GM15510 (cell line): ENCODE results near the gene ZNF839.

Source experiments
- POLR2A ChIP-seq: IDR thresholded peaks from 3 replicates; pipeline ENCODE4 v1.6.1; 2011; ENCODE audit warnings: borderline replicate concordance; ENCODE audit not compliant: insufficient read length; ENCODE audit errors: extremely low read depth

The ZNF839 gene

GRCh38 chr14:102348376-102348775 lies 28.8 kb downstream of the ZNF839 start:
- TF ChIP-seq POLR2A, result no peak

DNA sequence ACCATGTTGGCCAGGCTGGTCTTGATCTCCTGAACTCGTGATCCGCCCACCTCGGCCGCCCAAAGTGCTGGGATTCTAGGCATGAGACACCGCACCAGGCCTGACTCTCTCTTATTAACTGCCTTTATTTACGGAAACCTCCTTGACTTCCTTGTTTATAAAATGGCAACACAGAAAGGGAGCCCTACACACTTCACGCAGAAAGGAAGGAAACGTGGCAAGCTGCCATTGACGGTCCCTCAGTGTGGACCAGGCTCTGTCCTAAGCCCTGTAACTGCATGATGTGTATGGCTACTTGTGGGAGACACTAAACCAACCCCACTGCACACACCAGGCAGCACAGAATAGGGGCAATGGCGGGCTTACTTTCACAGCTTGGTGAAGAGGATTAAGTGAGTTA lies 31.5 kb downstream of the ZNF839 start:
- TF ChIP-seq POLR2A, result no peak

GRCh38 chr14:102352213-102352612 lies 32.7 kb downstream of the ZNF839 start:
- TF ChIP-seq POLR2A, result no peak

GRCh38 chr14:102353126-102353619 lies 33.6 kb downstream of the ZNF839 start:
- no peak for TF ChIP-seq POLR2A

- TF ChIP-seq POLR2A, result no peak
Measured at GRCh38 chr14:102356280-102356679, 36.7 kb downstream of the ZNF839 start.

DNA sequence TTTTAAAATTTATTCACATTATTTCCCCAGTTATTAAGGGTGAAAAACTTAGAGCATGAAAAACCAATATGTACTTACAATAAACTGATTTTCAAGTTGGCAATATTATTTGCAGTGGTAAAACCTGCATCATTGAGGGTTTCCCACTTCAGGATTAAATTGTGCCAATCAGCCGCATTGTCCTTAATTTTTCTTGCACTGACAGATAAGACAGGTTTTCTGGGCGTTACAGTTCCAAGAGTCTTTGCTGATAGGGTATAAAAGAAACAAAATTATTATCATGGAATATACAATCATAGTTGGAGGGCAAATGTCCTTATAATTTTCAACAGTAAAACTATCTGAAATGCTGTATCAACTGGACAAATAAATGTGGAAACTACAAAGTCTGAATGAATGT lies 39.8 kb downstream of the ZNF839 start:
- no peak for TF ChIP-seq POLR2A

DNA sequence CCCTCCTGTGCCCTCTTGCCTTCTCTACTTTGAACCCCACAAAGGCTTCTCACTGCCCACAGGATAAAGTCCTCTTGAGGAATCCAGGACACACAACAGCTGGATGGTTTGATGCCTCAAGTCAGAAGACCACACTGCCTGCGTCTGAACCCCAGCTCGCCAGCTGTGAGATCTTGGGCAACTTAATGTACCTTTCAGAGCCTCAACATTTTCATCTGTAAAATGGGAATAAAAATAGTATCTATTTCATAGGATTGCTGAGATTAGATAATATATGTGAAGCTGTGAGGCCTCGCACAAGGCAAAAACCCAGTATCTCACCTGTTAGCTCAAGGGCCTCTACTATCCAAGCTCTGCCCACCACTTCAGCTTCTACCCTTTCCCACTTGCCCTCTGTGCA lies 40.8 kb downstream of the ZNF839 start:
- TF ChIP-seq POLR2A, result no peak

GRCh38 chr14:102362084-102362483 lies 42.5 kb downstream of the ZNF839 start:
- no peak for TF ChIP-seq POLR2A

GRCh38 chr14:102362545-102363181 lies 43.1 kb downstream of the ZNF839 start, which contains the start of the genes CINP and TECPR2:
CINP (minus strand) TSS chr14:102362890; CDS start chr14:102362851, 39 bp downstream.
TECPR2 (plus strand) TSS chr14:102362941; CDS start chr14:102376722, 13,781 bp downstream.
- TF ChIP-seq POLR2A, result peak; percentile 80

DNA sequence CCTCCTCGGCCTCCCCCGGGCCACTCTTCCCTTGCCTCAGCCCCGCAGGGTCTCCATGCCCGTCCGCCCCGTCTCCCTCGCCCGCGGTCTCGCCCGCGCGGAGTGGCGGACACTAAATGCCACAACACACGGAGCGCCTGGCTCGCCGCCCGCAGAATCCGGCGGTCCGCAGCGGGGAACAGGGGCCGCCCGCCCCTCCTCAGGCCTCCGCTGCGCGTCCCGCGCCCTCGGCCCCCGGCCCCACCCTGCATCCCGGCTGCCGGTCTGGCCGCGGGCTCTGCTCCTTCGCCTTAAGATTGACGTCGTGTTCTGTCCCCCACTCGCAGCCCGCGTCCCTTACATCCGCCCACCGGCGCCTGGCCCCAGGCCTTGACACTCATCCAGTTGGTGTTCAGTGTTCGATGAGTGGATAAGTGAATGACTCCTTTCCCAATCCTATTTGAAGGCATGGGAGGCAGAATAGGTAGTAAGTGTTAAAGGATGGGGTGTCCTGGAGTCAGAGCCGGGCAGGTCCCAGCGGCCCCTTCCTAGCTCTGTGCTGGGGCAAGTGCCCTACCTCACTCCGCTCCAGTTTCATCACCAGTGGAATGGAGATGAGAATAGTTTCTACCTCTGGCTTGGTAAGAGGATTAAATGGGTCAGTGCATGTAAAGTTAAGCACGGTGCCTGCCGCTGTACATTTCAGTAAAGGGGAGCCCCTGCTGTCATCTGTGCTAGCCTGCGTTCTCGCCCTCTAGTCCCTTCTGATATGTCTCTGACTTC lies 43.8 kb downstream of the ZNF839 start:
- TF ChIP-seq POLR2A, result no peak

- no peak for TF ChIP-seq POLR2A
Measured at GRCh38 chr14:102370305-102370809, 50.8 kb downstream of the ZNF839 start.

- no peak for TF ChIP-seq POLR2A
Measured at GRCh38 chr14:102371361-102371760, 51.8 kb downstream of the ZNF839 start.

DNA sequence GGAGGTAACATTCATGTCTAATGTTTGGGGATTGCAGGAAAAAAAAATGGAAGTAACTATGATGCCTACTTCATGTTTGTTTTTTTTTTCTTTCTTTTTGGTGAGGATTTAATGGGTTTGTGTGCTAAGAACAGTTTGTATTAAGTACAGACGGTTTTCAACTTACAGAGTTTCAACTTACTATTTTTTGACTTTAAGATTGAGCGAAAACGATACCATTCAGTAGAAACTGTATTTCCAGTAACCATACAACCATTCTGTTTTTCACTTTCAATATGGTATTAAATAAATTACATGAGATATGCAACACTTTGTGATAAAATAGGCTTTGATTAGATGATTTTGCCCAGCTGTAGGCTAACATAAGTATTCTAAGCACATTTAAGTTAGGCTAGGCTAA lies 53.6 kb downstream of the ZNF839 start:
- no peak for TF ChIP-seq POLR2A

DNA sequence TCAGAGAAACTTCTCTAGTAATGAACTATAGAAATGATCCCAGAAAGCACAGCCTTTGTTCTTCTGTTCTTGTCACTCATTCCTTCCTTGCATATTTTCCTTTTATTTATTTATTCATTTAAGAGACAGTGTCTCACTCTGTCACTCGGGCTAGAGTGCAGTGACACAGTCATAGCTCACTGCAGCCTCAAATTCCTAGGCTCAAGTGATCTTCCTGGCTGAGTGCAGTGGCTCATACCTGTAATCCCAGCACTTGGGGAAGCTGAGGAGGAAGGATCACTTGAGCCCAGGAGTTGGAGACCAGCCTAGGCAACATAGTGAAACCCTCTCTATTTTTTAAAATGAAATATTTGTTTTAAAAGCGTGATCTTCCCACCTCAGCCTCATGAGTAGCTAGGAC lies 54.7 kb downstream of the ZNF839 start:
- no peak for TF ChIP-seq POLR2A

GRCh38 chr14:102375119-102375518 lies 55.6 kb downstream of the ZNF839 start:
- no peak for TF ChIP-seq POLR2A
